Prostate gland (tissue), 2 donors: ENCODE measurements around the gene RPTOR. TPM values are rescaled to one million over a fixed set of nuclear protein-coding genes. Genes with fewer than 3 reads are reported as not detected.

Experiments used
- DNase-seq: peaks from one replicate; pipeline ENCODE4 v3.0.0-alpha.2; 2019; ENCODE audit warnings: low spot score
- H3K27ac ChIP-seq, 2 donors: fragments of 200-600 bp; sonication (generic); 2 replicates each; pipeline ENCODE4 v1.5.1; 2017 to 2019
- H3K27me3 ChIP-seq: fragments of 200-600 bp; sonication (generic); replicated peaks from 2 replicates; pipeline ENCODE4 v1.5.1; 2019; ENCODE audit not compliant: insufficient read depth
- H3K36me3 ChIP-seq, 2 donors: fragments of 200-600 bp; sonication (generic); 1 replicate in 1 of 2; 2 replicates in 1 of 2; pipeline versions ENCODE4 v1.5.1 to v1.8.1; 2017 to 2019
- H3K4me1 ChIP-seq: fragments of 200-600 bp; sonication (generic); replicated peaks from 2 replicates; pipeline ENCODE4 v1.5.1; 2019
- H3K4me3 ChIP-seq, 2 donors: fragments of 200-600 bp; sonication (generic); 2 replicates each; pipeline ENCODE4 v1.5.1; 2017 to 2019
- H3K9me3 ChIP-seq: fragments of 200-600 bp; sonication (generic); 2 replicates; pipeline ENCODE4 v1.5.1; 2017
- POLR2A ChIP-seq: fragments of 450-650 bp; IDR thresholded peaks from one replicate; pipeline ENCODE4 v1.6.1; 2016; ENCODE audit warnings: antibody characterized with exemption, mild to moderate bottlenecking
- POLR2AphosphoS5 ChIP-seq: sonication (generic); formaldehyde crosslinking; IDR thresholded peaks from one replicate; pipeline ENCODE4 v1.6.1; 2017; ENCODE audit warnings: antibody characterized with exemption
- WGBS: methylation state at CpG from one replicate; pipeline ENCODE4 v1.1.5; 2018; 5-methylcytosine and 5-hydroxymethylcytosine counted together
- intact Hi-C: fragments of 100-400 bp; cut with DNase I; formaldehyde crosslinking; loops from one replicate; pipeline ENCODE4 v1.14.2; 2022
- total RNA-seq, 2 donors: library from RNA; depleted of rRNA; stranded (reverse); fragments of >200 nt; gene quantifications; one replicate each; pipeline ENCODE4 v1.1.0, GENCODE V29; 2016
- TF ChIP-seq, protein P1 (sequence below), 4 experiments: fragments of 200-600 bp in 2 of 4; fragments of 450-650 bp in 2 of 4; sonication (generic) in 2 of 4; IDR thresholded peaks; 1 replicate in 3 of 4; 2 replicates in 1 of 4; pipeline ENCODE4 v1.5.1; 2016 to 2019; ENCODE audit warnings: antibody characterized with exemption in 4 of 4, mild to moderate bottlenecking in 2 of 4, moderate library complexity in 2 of 4

The RPTOR gene
- total RNA-seq, 2 donors from 2014 or later = 30.3 to 62.5 TPM

GRCh38 chr17:80778716-80779115 is 234.1 kb downstream of the RPTOR start:
- intact Hi-C loops = no loop called here
- H3K9me3 ChIP-seq = no peaks in the 10 kb centered on the region
- DNase-seq = no peak
- H3K27ac ChIP-seq = no peak overlapping the region
- H3K4me3 ChIP-seq = no peak overlapping the region
- no peaks in the 10 kb centered on the region for H3K4me1 ChIP-seq
- no peaks in the 10 kb centered on the region for H3K36me3 ChIP-seq
- TF ChIP-seq POLR2AphosphoS5 (no peak), POLR2A (no peak)
- TF ChIP-seq, protein P1, sequence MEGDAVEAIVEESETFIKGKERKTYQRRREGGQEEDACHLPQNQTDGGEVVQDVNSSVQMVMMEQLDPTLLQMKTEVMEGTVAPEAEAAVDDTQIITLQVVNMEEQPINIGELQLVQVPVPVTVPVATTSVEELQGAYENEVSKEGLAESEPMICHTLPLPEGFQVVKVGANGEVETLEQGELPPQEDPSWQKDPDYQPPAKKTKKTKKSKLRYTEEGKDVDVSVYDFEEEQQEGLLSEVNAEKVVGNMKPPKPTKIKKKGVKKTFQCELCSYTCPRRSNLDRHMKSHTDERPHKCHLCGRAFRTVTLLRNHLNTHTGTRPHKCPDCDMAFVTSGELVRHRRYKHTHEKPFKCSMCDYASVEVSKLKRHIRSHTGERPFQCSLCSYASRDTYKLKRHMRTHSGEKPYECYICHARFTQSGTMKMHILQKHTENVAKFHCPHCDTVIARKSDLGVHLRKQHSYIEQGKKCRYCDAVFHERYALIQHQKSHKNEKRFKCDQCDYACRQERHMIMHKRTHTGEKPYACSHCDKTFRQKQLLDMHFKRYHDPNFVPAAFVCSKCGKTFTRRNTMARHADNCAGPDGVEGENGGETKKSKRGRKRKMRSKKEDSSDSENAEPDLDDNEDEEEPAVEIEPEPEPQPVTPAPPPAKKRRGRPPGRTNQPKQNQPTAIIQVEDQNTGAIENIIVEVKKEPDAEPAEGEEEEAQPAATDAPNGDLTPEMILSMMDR (IDR thresholded peaks at IDR 0.05) = no peak
- 98% methylated on average over 13 of the region's 13 CpGs for WGBS
- no peaks in the 10 kb centered on the region for H3K27me3 ChIP-seq

DNA sequence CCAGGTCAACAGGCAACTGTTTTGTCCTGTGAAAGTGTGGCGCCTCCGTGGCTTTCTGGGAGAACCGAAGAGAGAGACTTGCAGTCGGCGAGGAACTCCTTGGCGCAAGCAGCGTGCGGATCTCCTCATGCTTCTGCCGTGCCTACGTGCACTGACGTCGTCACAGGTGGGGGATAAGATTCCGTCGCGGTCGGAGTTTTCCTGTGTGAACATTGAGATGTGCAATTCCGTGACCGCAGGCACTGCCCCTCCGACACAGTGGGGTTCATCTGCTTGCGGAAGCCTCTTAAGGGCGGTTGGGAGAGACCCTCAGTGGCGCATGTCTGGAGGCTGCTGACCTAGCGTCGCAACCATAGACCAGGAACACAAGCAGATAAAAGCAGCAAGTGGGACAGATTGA is 234.7 kb downstream of the RPTOR start:
- intact Hi-C loops = no loop called here
- H3K36me3 ChIP-seq = no peaks in the 10 kb centered on the region
- no peak overlapping the region for H3K27ac ChIP-seq
- no peaks in the 10 kb centered on the region for H3K27me3 ChIP-seq
- H3K4me3 ChIP-seq = no peak overlapping the region
- no peaks in the 10 kb centered on the region for H3K9me3 ChIP-seq
- no peak for DNase-seq
- H3K4me1 ChIP-seq = no peaks in the 10 kb centered on the region
- 95% methylated on average over 24 of the region's 24 CpGs for WGBS
- TF ChIP-seq POLR2A (no peak), POLR2AphosphoS5 (no peak)
- TF ChIP-seq, protein P1 (IDR thresholded peaks at IDR 0.05) = no peak

DNA sequence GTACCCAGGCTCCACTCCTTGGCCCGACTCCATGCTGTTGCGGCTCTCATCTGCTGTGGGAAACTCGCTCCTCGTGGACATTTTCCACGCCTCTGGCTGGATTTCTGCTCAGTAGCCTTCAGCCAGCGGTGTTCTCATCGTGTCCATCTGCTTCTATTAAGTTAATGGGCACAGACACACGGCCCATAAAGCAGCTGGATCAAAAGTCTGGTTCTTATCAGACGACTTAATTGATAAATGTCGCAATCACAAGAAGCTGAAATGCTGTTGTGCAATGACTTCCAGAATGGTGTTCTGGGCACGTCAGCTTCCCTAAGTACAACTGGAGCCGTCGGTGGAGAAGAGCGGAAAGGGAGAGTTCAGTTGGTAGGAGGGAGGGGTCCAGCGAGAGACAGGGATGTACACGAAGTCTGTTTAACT is 235.3 kb downstream of the RPTOR start:
- no peak overlapping the region for H3K27ac ChIP-seq
- WGBS = 61% methylated on average over 16 of the region's 16 CpGs
- TF ChIP-seq, protein P1 (IDR thresholded peaks at IDR 0.05) = no peak
- TF ChIP-seq POLR2AphosphoS5 (no peak), POLR2A (no peak)
- no peaks in the 10 kb centered on the region for H3K27me3 ChIP-seq
- no peaks in the 10 kb centered on the region for H3K36me3 ChIP-seq
- H3K4me3 ChIP-seq = no peak overlapping the region
- intact Hi-C loops = no loop called here
- no peaks in the 10 kb centered on the region for H3K9me3 ChIP-seq
- no peaks in the 10 kb centered on the region for H3K4me1 ChIP-seq
- DNase-seq = no peak

DNA sequence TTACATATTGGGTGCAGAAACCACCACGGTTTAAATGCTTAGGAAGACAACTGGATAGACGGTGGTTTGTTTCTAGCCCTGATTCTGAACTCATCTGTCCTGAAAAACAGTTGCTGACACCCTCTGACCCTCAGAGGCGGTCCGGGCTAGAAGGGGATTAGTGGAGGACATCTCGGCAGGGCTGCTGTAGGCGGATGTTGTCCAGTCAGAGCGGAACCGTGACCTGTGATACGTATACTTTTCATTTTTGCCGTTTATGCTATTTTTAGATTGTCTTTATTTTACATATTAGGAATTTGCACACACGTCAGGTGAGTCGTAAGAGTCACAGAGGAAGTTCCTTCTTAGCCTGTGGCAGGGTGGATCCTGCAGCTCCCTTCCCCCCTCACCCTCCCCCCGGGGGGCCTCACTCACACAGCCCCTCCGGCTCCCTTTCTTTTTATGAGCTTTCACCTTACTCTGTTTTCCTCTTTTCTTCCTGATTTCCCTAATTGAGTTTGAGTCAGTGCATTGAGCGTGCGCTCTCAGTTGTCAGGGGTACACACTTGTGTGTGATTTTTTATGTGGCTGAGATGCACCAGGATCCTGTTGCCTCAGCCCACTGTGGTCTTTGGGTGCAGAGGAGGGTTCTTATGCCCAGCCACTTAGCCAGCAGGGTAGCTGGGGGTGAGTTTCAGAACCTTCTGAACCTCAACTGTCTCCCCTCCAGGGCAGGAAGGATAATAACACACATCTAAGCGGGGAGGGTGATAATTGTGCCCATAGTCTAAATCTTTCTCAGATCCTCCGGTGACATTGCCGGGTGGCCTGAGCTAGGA is 236.0 kb downstream of the RPTOR start:
- TF ChIP-seq, protein P1 (IDR thresholded peaks at IDR 0.05) = no peak
- TF ChIP-seq POLR2A (no peak), POLR2AphosphoS5 (no peak)
- Histone ChIP-seq H3K27me3 (no peaks in the 10 kb centered on the region), H3K4me3 (no peak overlapping the region), H3K36me3 (no peaks in the 10 kb centered on the region), H3K9me3 (no peaks in the 10 kb centered on the region), H3K4me1 (no peaks in the 10 kb centered on the region), H3K27ac (no peak overlapping the region)
- 70% methylated on average over 19 of the region's 19 CpGs for WGBS
- DNase-seq = no peak
- intact Hi-C loops = no loop called here

- intact Hi-C loops = no loop called here
- no peak for DNase-seq
- H3K4me3 ChIP-seq = no peak overlapping the region
- WGBS = 90% methylated on average over 13 of the region's 13 CpGs
- no peaks in the 10 kb centered on the region for H3K27me3 ChIP-seq
- TF ChIP-seq, protein P1 (IDR thresholded peaks at IDR 0.05) = no peak
- TF ChIP-seq POLR2AphosphoS5 (no peak), POLR2A (no peak)
- H3K4me1 ChIP-seq = no peaks in the 10 kb centered on the region
- no peaks in the 10 kb centered on the region for H3K36me3 ChIP-seq
- H3K27ac ChIP-seq = no peak overlapping the region
- H3K9me3 ChIP-seq = no peaks in the 10 kb centered on the region
Measured at GRCh38 chr17:80781211-80781610, 236.6 kb downstream of the RPTOR start.
